SKM-1 (cell line): ENCODE data around the gene CFAP77.

Experiments
- DNase-seq: peaks from one replicate; lab custom pipeline; 2025; ENCODE audit not compliant: unreplicated experiment; lab: John Stamatoyannopoulos, UW

CFAP77 gene

GRCh38 chr9:132575005-132575609, 165.1 kb downstream of the CFAP77 start:
- DNase-seq = peak; percentile 21

- no peak for DNase-seq
These were observed 165.8 kb downstream of the CFAP77 start for GRCh38 chr9:132575811-132576210.

GRCh38 chr9:132577119-132577518, 167.1 kb downstream of the CFAP77 start:
- no peak for DNase-seq

- no peak for DNase-seq
These were observed 168.4 kb downstream of the CFAP77 start for GRCh38 chr9:132578367-132578932.

- no peak for DNase-seq
These were observed 169.4 kb downstream of the CFAP77 start for GRCh38 chr9:132579427-132579798.

- no peak for DNase-seq
These were observed 172.3 kb downstream of the CFAP77 start, which contains the start of gene BARHL1 for GRCh38 chr9:132582276-132582785. BARHL1 (plus strand) TSS chr9:132582606; CDS start chr9:132582798, 192 bp downstream.

GRCh38 chr9:132582786-132583583, 173.0 kb downstream of the CFAP77 start:
- no peak for DNase-seq

GRCh38 chr9:132583584-132584304, 173.7 kb downstream of the CFAP77 start:
- no peak for DNase-seq

- no peak for DNase-seq
These were observed 174.9 kb downstream of the CFAP77 start for GRCh38 chr9:132584601-132585560.

GRCh38 chr9:132585954-132586829, 176.2 kb downstream of the CFAP77 start:
- DNase-seq = no peak

GRCh38 chr9:132586830-132587591, 177.0 kb downstream of the CFAP77 start:
- DNase-seq = no peak

GRCh38 chr9:132587592-132587955, 177.6 kb downstream of the CFAP77 start:
- no peak for DNase-seq

GRCh38 chr9:132588098-132588497, 178.1 kb downstream of the CFAP77 start:
- no peak for DNase-seq

- DNase-seq = no peak
These were observed 178.6 kb downstream of the CFAP77 start for GRCh38 chr9:132588501-132589147.

GRCh38 chr9:132589148-132590036, 179.4 kb downstream of the CFAP77 start:
- DNase-seq = no peak

GRCh38 chr9:132590037-132590317, 180.0 kb downstream of the CFAP77 start:
- no peak for DNase-seq
